ENCODE measurements around the gene ST6GALNAC3.

The ST6GALNAC3 gene

DNA sequence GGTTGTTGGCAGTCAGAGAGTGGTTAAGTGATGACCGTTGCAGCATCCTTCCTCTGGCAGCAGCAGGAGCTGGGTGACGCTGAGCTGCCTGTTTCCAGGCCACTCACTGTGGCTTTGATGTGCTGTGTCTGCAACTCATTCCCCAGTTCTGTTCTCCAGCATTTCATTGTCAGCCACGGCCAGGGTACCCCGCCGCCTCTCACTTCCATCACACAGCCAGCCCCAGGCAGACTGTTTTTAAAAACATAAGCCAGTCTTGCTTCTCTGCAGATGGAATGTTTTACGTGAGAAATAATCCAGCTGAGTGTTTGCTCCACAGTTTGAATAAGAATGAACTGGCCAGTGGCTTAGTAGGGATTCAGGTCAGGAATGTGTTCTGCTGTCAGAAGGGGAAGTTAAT lies 21.5 kb upstream of the ST6GALNAC3 start:
- Histone ChIP-seq H3K27ac (ENCODE audit: low read depth, low read length) (no peak overlapping the region), H3K4me3 (ENCODE audit: low read length) (no peak overlapping the region), H4K20me1 (ENCODE audit: control insufficient read depth, insufficient read depth, low read depth, low read length) (no peaks in the 10 kb centered on the region), H3K4me2 (ENCODE audit: low read length) (no peak overlapping the region), H3K4me1 (ENCODE audit: control insufficient read depth, low read length) (no peaks in the 10 kb centered on the region), H3F3A (ENCODE audit: control insufficient read depth, insufficient read depth) (no peaks in the 10 kb centered on the region), H3K36me3 (ENCODE audit: control insufficient read depth, low read length) (no peaks in the 10 kb centered on the region), H3K27me3 (ENCODE audit: control insufficient read depth, low read length) (no peaks in the 10 kb centered on the region), H3K79me2 (ENCODE audit: control insufficient read depth, low read length) (no peaks in the 10 kb centered on the region), H3K9me3 (ENCODE audit: control insufficient read depth, insufficient read depth, low read length) (no peaks in the 10 kb centered on the region), H3K9me2 (replicated peaks; ENCODE audit: control insufficient read depth, low read length) (no peaks in the 10 kb centered on the region)
- TF ChIP-seq, protein P1, sequence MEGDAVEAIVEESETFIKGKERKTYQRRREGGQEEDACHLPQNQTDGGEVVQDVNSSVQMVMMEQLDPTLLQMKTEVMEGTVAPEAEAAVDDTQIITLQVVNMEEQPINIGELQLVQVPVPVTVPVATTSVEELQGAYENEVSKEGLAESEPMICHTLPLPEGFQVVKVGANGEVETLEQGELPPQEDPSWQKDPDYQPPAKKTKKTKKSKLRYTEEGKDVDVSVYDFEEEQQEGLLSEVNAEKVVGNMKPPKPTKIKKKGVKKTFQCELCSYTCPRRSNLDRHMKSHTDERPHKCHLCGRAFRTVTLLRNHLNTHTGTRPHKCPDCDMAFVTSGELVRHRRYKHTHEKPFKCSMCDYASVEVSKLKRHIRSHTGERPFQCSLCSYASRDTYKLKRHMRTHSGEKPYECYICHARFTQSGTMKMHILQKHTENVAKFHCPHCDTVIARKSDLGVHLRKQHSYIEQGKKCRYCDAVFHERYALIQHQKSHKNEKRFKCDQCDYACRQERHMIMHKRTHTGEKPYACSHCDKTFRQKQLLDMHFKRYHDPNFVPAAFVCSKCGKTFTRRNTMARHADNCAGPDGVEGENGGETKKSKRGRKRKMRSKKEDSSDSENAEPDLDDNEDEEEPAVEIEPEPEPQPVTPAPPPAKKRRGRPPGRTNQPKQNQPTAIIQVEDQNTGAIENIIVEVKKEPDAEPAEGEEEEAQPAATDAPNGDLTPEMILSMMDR (IDR thresholded peaks at IDR 0.05; ENCODE audit: low read depth, low read length, poor library complexity, severe bottlenecking), result no peak
- TF ChIP-seq EZH2phosphoT487 (IDR thresholded peaks at IDR 0.05; ENCODE audit: borderline replicate concordance, low read length), result no peak

DNA sequence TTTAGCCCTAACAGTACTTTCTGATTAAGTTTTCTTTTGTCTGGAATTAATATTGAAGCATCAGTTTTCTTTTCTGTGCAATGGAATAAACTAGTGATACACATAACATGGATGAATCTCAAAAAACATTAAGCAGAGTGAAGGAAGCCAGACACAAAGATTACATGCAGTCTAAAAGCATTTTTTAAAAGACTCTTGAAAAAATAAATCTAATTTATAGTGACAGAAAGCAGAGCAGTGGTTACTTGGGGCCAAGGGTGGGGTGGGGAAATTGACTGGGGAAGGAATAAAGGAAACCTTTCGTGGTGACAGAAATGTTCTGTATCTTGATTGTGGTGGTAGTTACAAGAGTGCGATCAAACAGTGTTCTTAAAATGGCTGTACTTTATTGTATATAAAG lies 20.2 kb upstream of the ST6GALNAC3 start:
- Histone ChIP-seq H3K4me1 (ENCODE audit: control insufficient read depth, low read length) (no peaks in the 10 kb centered on the region), H3K36me3 (ENCODE audit: control insufficient read depth, low read length) (no peaks in the 10 kb centered on the region), H3F3A (ENCODE audit: control insufficient read depth, insufficient read depth) (no peaks in the 10 kb centered on the region), H3K27me3 (ENCODE audit: control insufficient read depth, low read length) (no peaks in the 10 kb centered on the region), H3K9me3 (ENCODE audit: control insufficient read depth, insufficient read depth, low read length) (no peaks in the 10 kb centered on the region), H3K4me3 (ENCODE audit: low read length) (no peak overlapping the region), H3K9me2 (replicated peaks; ENCODE audit: control insufficient read depth, low read length) (no peaks in the 10 kb centered on the region), H4K20me1 (ENCODE audit: control insufficient read depth, insufficient read depth, low read depth, low read length) (no peaks in the 10 kb centered on the region), H3K27ac (ENCODE audit: low read depth, low read length) (no peak overlapping the region), H3K79me2 (ENCODE audit: control insufficient read depth, low read length) (no peaks in the 10 kb centered on the region), H3K4me2 (ENCODE audit: low read length) (no peak overlapping the region)
- TF ChIP-seq EZH2phosphoT487 (IDR thresholded peaks at IDR 0.05; ENCODE audit: borderline replicate concordance, low read length), result no peak
- TF ChIP-seq, protein P1 (IDR thresholded peaks at IDR 0.05; ENCODE audit: low read depth, low read length, poor library complexity, severe bottlenecking), result no peak

DNA sequence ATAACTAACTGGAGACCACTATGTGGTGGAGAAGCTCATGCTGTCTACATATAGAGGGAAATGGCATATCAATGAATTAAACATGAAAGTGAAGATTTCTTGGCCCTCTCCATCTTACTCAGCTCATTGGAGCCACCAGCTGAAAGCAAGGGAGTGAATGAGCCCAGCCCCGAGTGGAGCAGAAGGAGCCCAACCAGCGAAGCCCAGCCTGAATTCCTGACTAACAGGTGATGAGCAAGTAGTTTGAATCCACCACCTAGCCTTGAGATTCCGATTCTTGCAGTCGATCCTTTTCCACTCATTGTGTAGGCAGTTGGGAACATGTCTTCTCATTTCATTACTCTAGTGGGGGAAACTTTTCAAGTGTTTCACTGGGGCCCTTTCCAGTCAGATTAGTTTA lies 18.6 kb upstream of the ST6GALNAC3 start:
- H3K4me2 ChIP-seq (ENCODE audit: low read length), result no peak overlapping the region
- no peaks in the 10 kb centered on the region for H3K9me2 ChIP-seq (replicated peaks; ENCODE audit: control insufficient read depth, low read length)
- H4K20me1 ChIP-seq (ENCODE audit: control insufficient read depth, insufficient read depth, low read depth, low read length), result no peaks in the 10 kb centered on the region
- H3K36me3 ChIP-seq (ENCODE audit: control insufficient read depth, low read length), result no peaks in the 10 kb centered on the region
- H3F3A ChIP-seq (ENCODE audit: control insufficient read depth, insufficient read depth), result no peaks in the 10 kb centered on the region
- no peaks in the 10 kb centered on the region for H3K79me2 ChIP-seq (ENCODE audit: control insufficient read depth, low read length)
- H3K27ac ChIP-seq (ENCODE audit: low read depth, low read length), result no peak overlapping the region
- TF ChIP-seq, protein P1 (IDR thresholded peaks at IDR 0.05; ENCODE audit: low read depth, low read length, poor library complexity, severe bottlenecking), result no peak
- no peak for TF ChIP-seq EZH2phosphoT487 (IDR thresholded peaks at IDR 0.05; ENCODE audit: borderline replicate concordance, low read length)
- no peaks in the 10 kb centered on the region for H3K4me1 ChIP-seq (ENCODE audit: control insufficient read depth, low read length)
- H3K9me3 ChIP-seq (ENCODE audit: control insufficient read depth, insufficient read depth, low read length), result no peaks in the 10 kb centered on the region
- no peak overlapping the region for H3K4me3 ChIP-seq (ENCODE audit: low read length)
- H3K27me3 ChIP-seq (ENCODE audit: control insufficient read depth, low read length), result no peaks in the 10 kb centered on the region

DNA sequence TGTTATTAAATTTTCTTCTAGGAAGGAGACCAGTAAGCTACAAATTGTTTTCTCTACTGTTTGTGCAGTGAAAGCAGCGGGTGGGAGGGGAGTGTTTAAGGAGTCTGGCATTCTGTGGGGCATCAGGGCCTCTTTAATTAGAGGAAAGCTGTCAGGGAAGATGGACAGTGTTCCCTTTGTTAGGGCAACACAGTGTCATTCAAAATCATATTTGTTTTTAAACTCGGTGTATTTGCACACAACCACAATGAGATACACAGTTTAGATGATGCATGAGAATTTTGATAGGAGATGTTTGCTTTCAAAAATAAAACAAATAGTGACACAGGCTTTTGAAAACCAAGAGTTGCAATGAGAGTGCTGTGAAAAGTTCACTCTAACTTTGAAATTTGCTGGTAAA lies 15.1 kb upstream of the ST6GALNAC3 start:
- H3K27ac ChIP-seq (ENCODE audit: low read depth, low read length), result no peak overlapping the region
- no peaks in the 10 kb centered on the region for H3K4me1 ChIP-seq (ENCODE audit: control insufficient read depth, low read length)
- H3F3A ChIP-seq (ENCODE audit: control insufficient read depth, insufficient read depth), result no peaks in the 10 kb centered on the region
- no peaks in the 10 kb centered on the region for H3K79me2 ChIP-seq (ENCODE audit: control insufficient read depth, low read length)
- H3K36me3 ChIP-seq (ENCODE audit: control insufficient read depth, low read length), result no peaks in the 10 kb centered on the region
- H3K4me3 ChIP-seq (ENCODE audit: low read length), result no peak overlapping the region
- no peaks in the 10 kb centered on the region for H3K27me3 ChIP-seq (ENCODE audit: control insufficient read depth, low read length)
- no peaks in the 10 kb centered on the region for H4K20me1 ChIP-seq (ENCODE audit: control insufficient read depth, insufficient read depth, low read depth, low read length)
- H3K9me3 ChIP-seq (ENCODE audit: control insufficient read depth, insufficient read depth, low read length), result no peaks in the 10 kb centered on the region
- no peak overlapping the region for H3K4me2 ChIP-seq (ENCODE audit: low read length)
- no peaks in the 10 kb centered on the region for H3K9me2 ChIP-seq (replicated peaks; ENCODE audit: control insufficient read depth, low read length)
- TF ChIP-seq, protein P1 (IDR thresholded peaks at IDR 0.05; ENCODE audit: low read depth, low read length, poor library complexity, severe bottlenecking), result no peak
- no peak for TF ChIP-seq EZH2phosphoT487 (IDR thresholded peaks at IDR 0.05; ENCODE audit: borderline replicate concordance, low read length)
